ENCODE results near the gene STC2. TPM values are rescaled to one million over a fixed set of nuclear protein-coding genes. Genes with fewer than 3 reads are reported as not detected.

The STC2 gene
- total and polyA plus RNA-seq, 10 of the 15 experiments (the other 5 are each of a cell fraction or from before 2014, with no cell fraction given): 0.05 to 4.8 (median 2.0) TPM

DNA sequence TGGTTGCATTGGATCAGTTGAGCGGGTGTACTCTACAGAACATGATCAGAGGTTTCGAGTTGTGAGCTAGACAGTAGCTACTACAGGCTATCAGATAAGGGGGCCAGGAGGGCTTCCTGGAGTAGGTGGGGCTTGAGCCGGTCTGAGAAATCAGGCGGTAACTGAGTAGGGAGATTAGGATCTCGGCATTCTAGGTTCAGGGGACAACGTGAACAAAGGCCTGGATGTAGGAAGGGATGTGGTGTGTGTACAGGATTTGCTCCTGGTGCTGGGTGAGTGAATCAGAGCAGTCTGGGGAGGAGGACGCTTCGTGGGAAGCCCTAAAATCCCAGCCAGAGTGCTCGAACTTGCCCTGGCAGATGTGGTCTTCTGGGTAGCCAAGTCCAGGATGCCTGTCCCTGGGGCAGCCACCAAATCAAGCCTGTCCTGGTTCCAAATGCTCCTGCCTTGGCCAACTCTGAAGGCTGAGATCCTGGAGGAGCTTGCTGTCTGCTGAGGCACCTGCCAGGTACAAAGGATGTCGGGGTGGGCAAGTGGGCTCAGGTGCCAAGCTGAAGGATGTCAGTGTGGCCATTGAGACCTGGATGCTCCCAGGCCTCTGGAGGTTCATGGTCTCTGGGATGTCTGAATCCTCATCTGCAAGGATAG, 33.4 kb downstream of the STC2 start (continued):
- TF ChIP-seq ZBTB11 (CRISPR knock-in tag; IDR thresholded peaks at IDR 0.05) (no peak), IKZF1 (conservative IDR thresholded peaks at IDR 0.05) (no peak)
- TF ChIP-seq, protein P1, sequence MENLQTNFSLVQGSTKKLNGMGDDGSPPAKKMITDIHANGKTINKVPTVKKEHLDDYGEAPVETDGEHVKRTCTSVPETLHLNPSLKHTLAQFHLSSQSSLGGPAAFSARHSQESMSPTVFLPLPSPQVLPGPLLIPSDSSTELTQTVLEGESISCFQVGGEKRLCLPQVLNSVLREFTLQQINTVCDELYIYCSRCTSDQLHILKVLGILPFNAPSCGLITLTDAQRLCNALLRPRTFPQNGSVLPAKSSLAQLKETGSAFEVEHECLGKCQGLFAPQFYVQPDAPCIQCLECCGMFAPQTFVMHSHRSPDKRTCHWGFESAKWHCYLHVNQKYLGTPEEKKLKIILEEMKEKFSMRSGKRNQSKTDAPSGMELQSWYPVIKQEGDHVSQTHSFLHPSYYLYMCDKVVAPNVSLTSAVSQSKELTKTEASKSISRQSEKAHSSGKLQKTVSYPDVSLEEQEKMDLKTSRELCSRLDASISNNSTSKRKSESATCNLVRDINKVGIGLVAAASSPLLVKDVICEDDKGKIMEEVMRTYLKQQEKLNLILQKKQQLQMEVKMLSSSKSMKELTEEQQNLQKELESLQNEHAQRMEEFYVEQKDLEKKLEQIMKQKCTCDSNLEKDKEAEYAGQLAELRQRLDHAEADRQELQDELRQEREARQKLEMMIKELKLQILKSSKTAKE (IDR thresholded peaks at IDR 0.05; ENCODE audit: low read depth, poor library complexity, severe bottlenecking): no peak

Data from GM12878 (cell line).